ENCODE measurements around the gene GOLGA6L22. TPM values are rescaled to one million over a fixed set of nuclear protein-coding genes. Genes with fewer than 3 reads are reported as not detected.
"Not testable (repeated sequence)": the region's sequence is repeated elsewhere in the genome, so short reads cannot be mapped to it uniquely, and the experiment has no call there.

Gene GOLGA6L22
- total RNA-seq (2014; rRNA removed; shearing (Covaris generic)) (not detected in 2 replicates), total RNA-seq (2022) (not detected in 2 replicates), Bru-seq, nascent RNA (not detected), BruChase-seq, experiment 1, labeled RNA remaining after a 6-hour chase (not detected), BruChase-seq, experiment 2, labeled RNA remaining after a 2-hour chase (not detected)
- long read RNA-seq: 0 reads

- POLR2A ChIA-PET; H3K4me1 ChIP-seq (ENCODE audit: insufficient read depth, low read length, poor library complexity, severe bottlenecking); H3K36me3 ChIP-seq (ENCODE audit: insufficient read depth, low read length); DNase-seq (ENCODE audit: low spot score); intact Hi-C loops (cut with micrococcal nuclease; ENCODE audit: unreplicated experiment); H3K4me3 ChIP-seq (ENCODE audit: low read depth, low read length, poor library complexity, severe bottlenecking); CTCF ChIA-PET (ENCODE audit: unreplicated experiment); H3K9me3 ChIP-seq (ENCODE audit: low read length); H3K9me2 ChIP-seq (ENCODE audit: insufficient read depth, low read length); BruUV-seq (replicated peaks); H3K27ac ChIP-seq (ENCODE audit: low read depth, low read length, poor library complexity, severe bottlenecking); H2AFZ ChIP-seq (ENCODE audit: low read length); H3K4me2 ChIP-seq (ENCODE audit: low read length); H3K79me2 ChIP-seq (ENCODE audit: insufficient read depth, low read depth, low read length); H4K20me1 ChIP-seq (ENCODE audit: insufficient read depth, low read length): not testable (repeated sequence)
Measured at GRCh38 chr15:22458603-22459002, at the start of gene GOLGA6L22. Gene GOLGA6L22 (plus strand): TSS chr15:22458903. CDS start chr15:22458994, 91 bp downstream.

- H3K4me3 ChIP-seq (ENCODE audit: low read depth, low read length, poor library complexity, severe bottlenecking); intact Hi-C loops (cut with micrococcal nuclease; ENCODE audit: unreplicated experiment); DNase-seq (ENCODE audit: low spot score); H3K4me2 ChIP-seq (ENCODE audit: low read length); H3K9me3 ChIP-seq (ENCODE audit: low read length); H3K9me2 ChIP-seq (ENCODE audit: insufficient read depth, low read length); CTCF ChIA-PET (ENCODE audit: unreplicated experiment); H2AFZ ChIP-seq (ENCODE audit: low read length); H3K4me1 ChIP-seq (ENCODE audit: insufficient read depth, low read length, poor library complexity, severe bottlenecking); POLR2A ChIA-PET; H4K20me1 ChIP-seq (ENCODE audit: insufficient read depth, low read length); BruUV-seq (replicated peaks); H3K36me3 ChIP-seq (ENCODE audit: insufficient read depth, low read length); H3K79me2 ChIP-seq (ENCODE audit: insufficient read depth, low read depth, low read length); H3K27ac ChIP-seq (ENCODE audit: low read depth, low read length, poor library complexity, severe bottlenecking): not testable (repeated sequence)
Measured at GRCh38 chr15:22417288-22417687, 41.4 kb upstream of the GOLGA6L22 start.

GRCh38 chr15:22417795-22418194 lies 40.9 kb upstream of the GOLGA6L22 start:
- H2AFZ ChIP-seq (ENCODE audit: low read length); H4K20me1 ChIP-seq (ENCODE audit: insufficient read depth, low read length); H3K4me3 ChIP-seq (ENCODE audit: low read depth, low read length, poor library complexity, severe bottlenecking); H3K79me2 ChIP-seq (ENCODE audit: insufficient read depth, low read depth, low read length); H3K27ac ChIP-seq (ENCODE audit: low read depth, low read length, poor library complexity, severe bottlenecking); H3K9me3 ChIP-seq (ENCODE audit: low read length); DNase-seq (ENCODE audit: low spot score); intact Hi-C loops (cut with micrococcal nuclease; ENCODE audit: unreplicated experiment); H3K9me2 ChIP-seq (ENCODE audit: insufficient read depth, low read length); H3K4me2 ChIP-seq (ENCODE audit: low read length); H3K36me3 ChIP-seq (ENCODE audit: insufficient read depth, low read length); POLR2A ChIA-PET; CTCF ChIA-PET (ENCODE audit: unreplicated experiment); H3K4me1 ChIP-seq (ENCODE audit: insufficient read depth, low read length, poor library complexity, severe bottlenecking); BruUV-seq (replicated peaks): not testable (repeated sequence)

DNA sequence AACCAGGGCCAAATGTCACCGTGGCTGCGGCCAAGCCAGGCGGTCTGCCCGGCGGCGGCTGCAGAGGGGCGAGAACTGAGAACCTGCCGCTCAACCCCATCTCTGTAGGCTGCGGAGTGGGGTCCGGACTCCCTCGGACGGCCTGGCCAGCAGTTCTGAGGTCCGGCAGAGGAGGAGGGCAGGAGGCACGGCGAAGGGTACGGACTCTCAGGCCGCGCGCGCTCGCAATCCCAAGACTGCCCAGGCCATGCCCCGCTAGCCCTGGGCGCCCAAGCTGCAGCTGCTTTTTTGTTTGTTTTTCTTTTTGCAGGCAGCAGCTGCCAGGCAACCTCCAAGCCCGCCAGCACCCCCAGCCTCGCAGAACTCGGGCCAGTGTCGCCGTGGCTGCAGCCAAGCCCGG lies 40.5 kb upstream of the GOLGA6L22 start:
- POLR2A ChIA-PET; H3K27ac ChIP-seq (ENCODE audit: low read depth, low read length, poor library complexity, severe bottlenecking); H3K4me1 ChIP-seq (ENCODE audit: insufficient read depth, low read length, poor library complexity, severe bottlenecking); H3K4me2 ChIP-seq (ENCODE audit: low read length); H2AFZ ChIP-seq (ENCODE audit: low read length); H3K79me2 ChIP-seq (ENCODE audit: insufficient read depth, low read depth, low read length); H4K20me1 ChIP-seq (ENCODE audit: insufficient read depth, low read length); intact Hi-C loops (cut with micrococcal nuclease; ENCODE audit: unreplicated experiment); H3K9me2 ChIP-seq (ENCODE audit: insufficient read depth, low read length); H3K4me3 ChIP-seq (ENCODE audit: low read depth, low read length, poor library complexity, severe bottlenecking); H3K36me3 ChIP-seq (ENCODE audit: insufficient read depth, low read length); DNase-seq (ENCODE audit: low spot score); BruUV-seq (replicated peaks); CTCF ChIA-PET (ENCODE audit: unreplicated experiment); H3K9me3 ChIP-seq (ENCODE audit: low read length): not testable (repeated sequence)

DNA sequence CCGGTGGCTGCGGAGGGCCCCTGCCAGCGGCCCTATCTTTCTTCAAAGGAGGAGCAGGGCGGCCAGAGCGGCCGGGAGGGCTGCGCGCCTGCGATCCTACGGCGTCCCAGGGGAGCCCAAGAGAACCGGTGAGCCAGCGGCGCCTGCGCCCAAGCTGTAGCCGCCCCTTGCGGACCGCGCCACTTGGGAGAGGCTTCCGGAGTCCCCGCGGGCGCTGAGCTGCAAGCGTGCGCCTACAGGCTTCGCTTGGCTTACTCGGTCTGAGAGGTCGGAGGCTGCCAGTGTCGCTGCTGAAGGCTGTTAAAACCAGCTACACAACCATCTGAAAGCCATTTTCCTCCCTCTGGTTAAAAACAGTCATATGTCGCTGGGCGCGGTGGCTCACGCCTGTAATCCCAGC lies 40.0 kb upstream of the GOLGA6L22 start:
- H4K20me1 ChIP-seq (ENCODE audit: insufficient read depth, low read length); H2AFZ ChIP-seq (ENCODE audit: low read length); CTCF ChIA-PET (ENCODE audit: unreplicated experiment); H3K4me2 ChIP-seq (ENCODE audit: low read length); BruUV-seq (replicated peaks); H3K27ac ChIP-seq (ENCODE audit: low read depth, low read length, poor library complexity, severe bottlenecking); intact Hi-C loops (cut with micrococcal nuclease; ENCODE audit: unreplicated experiment); H3K4me3 ChIP-seq (ENCODE audit: low read depth, low read length, poor library complexity, severe bottlenecking); H3K9me3 ChIP-seq (ENCODE audit: low read length); POLR2A ChIA-PET; H3K79me2 ChIP-seq (ENCODE audit: insufficient read depth, low read depth, low read length); DNase-seq (ENCODE audit: low spot score); H3K36me3 ChIP-seq (ENCODE audit: insufficient read depth, low read length); H3K9me2 ChIP-seq (ENCODE audit: insufficient read depth, low read length); H3K4me1 ChIP-seq (ENCODE audit: insufficient read depth, low read length, poor library complexity, severe bottlenecking): not testable (repeated sequence)

GRCh38 chr15:22420340-22420739 lies 38.4 kb upstream of the GOLGA6L22 start:
- H3K9me3 ChIP-seq (ENCODE audit: low read length); BruUV-seq (replicated peaks); CTCF ChIA-PET (ENCODE audit: unreplicated experiment); H2AFZ ChIP-seq (ENCODE audit: low read length); intact Hi-C loops (cut with micrococcal nuclease; ENCODE audit: unreplicated experiment); H3K36me3 ChIP-seq (ENCODE audit: insufficient read depth, low read length); H3K4me3 ChIP-seq (ENCODE audit: low read depth, low read length, poor library complexity, severe bottlenecking); H3K4me2 ChIP-seq (ENCODE audit: low read length); DNase-seq (ENCODE audit: low spot score); H3K4me1 ChIP-seq (ENCODE audit: insufficient read depth, low read length, poor library complexity, severe bottlenecking); H3K27ac ChIP-seq (ENCODE audit: low read depth, low read length, poor library complexity, severe bottlenecking); H3K9me2 ChIP-seq (ENCODE audit: insufficient read depth, low read length); H3K79me2 ChIP-seq (ENCODE audit: insufficient read depth, low read depth, low read length); POLR2A ChIA-PET; H4K20me1 ChIP-seq (ENCODE audit: insufficient read depth, low read length): not testable (repeated sequence)

DNA sequence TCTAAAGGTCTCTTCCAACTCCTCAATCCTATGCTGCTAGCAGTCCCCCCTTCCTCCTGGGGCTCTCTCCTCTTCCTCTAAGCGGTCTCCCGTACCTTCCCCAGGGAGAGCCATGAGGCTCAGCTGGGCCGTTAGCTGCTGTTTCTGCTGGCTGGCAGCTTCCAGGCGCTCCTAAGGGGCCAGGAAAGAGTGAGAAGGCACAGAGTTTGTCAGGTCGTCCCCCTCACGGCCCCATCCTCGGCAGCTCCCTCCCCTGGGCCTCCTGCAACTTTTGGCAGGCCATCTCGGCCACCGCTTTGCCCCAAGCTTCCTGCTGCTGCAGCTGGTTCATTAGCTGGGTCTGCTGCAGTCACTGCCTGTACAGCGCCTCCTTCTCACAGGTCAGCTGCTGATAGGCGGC lies 29.3 kb upstream of the GOLGA6L22 start:
- H3K27ac ChIP-seq (ENCODE audit: low read depth, low read length, poor library complexity, severe bottlenecking); H2AFZ ChIP-seq (ENCODE audit: low read length); BruUV-seq (replicated peaks); H3K4me3 ChIP-seq (ENCODE audit: low read depth, low read length, poor library complexity, severe bottlenecking); CTCF ChIA-PET (ENCODE audit: unreplicated experiment); H3K4me1 ChIP-seq (ENCODE audit: insufficient read depth, low read length, poor library complexity, severe bottlenecking); POLR2A ChIA-PET; H4K20me1 ChIP-seq (ENCODE audit: insufficient read depth, low read length); DNase-seq (ENCODE audit: low spot score); H3K36me3 ChIP-seq (ENCODE audit: insufficient read depth, low read length); H3K4me2 ChIP-seq (ENCODE audit: low read length); H3K79me2 ChIP-seq (ENCODE audit: insufficient read depth, low read depth, low read length); H3K9me3 ChIP-seq (ENCODE audit: low read length); intact Hi-C loops (cut with micrococcal nuclease; ENCODE audit: unreplicated experiment); H3K9me2 ChIP-seq (ENCODE audit: insufficient read depth, low read length): not testable (repeated sequence)
